Measurements from ENCODE around the gene TMEM132D. TPM values are rescaled to one million over a fixed set of nuclear protein-coding genes. Genes with fewer than 3 reads are reported as not detected.

Gene TMEM132D
- total and polyA plus RNA-seq, 8 donors = 0.19 to 2.8 (median 0.46) TPM

DNA sequence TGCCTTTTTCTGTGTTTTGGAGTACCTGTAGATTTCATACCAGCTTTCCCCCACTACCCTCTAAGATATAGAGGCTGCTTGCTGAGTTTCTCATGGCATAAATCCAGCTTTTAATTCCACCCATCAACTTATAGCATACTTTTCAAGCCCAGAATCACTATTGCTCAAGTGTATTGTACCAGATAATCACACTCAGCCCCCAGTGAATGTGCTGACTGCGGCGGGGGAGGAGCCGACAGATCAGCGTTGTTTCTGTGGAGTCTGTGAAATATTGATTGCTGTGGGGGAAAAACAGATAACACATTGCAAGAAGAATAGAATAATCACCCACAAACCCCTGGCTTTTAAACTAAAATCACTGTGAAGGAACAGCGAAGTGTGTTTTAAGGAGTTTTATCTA lies 296.1 kb downstream of the TMEM132D start:
- WGBS, 2 donors = 18 to 21% methylated on average over 5 of the region's 5 CpGs
- H3K4me1 ChIP-seq = no peaks in the 10 kb centered on the region
- H3K9me3 ChIP-seq = no peaks in the 10 kb centered on the region
- no peak overlapping the region for H3K27ac ChIP-seq
- no peak for FAIRE-seq
- no peak for ATAC-seq
- TF ChIP-seq, protein P1, sequence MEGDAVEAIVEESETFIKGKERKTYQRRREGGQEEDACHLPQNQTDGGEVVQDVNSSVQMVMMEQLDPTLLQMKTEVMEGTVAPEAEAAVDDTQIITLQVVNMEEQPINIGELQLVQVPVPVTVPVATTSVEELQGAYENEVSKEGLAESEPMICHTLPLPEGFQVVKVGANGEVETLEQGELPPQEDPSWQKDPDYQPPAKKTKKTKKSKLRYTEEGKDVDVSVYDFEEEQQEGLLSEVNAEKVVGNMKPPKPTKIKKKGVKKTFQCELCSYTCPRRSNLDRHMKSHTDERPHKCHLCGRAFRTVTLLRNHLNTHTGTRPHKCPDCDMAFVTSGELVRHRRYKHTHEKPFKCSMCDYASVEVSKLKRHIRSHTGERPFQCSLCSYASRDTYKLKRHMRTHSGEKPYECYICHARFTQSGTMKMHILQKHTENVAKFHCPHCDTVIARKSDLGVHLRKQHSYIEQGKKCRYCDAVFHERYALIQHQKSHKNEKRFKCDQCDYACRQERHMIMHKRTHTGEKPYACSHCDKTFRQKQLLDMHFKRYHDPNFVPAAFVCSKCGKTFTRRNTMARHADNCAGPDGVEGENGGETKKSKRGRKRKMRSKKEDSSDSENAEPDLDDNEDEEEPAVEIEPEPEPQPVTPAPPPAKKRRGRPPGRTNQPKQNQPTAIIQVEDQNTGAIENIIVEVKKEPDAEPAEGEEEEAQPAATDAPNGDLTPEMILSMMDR (IDR thresholded peaks at IDR 0.05) = no peak
- H3K4me3 ChIP-seq = no peak overlapping the region
- no peaks in the 10 kb centered on the region for H3K27me3 ChIP-seq
- intact Hi-C loops (cut with DNase I) = no loop called here
- no peaks in the 10 kb centered on the region for H3K36me3 ChIP-seq
- DNase-seq = no peak

DNA sequence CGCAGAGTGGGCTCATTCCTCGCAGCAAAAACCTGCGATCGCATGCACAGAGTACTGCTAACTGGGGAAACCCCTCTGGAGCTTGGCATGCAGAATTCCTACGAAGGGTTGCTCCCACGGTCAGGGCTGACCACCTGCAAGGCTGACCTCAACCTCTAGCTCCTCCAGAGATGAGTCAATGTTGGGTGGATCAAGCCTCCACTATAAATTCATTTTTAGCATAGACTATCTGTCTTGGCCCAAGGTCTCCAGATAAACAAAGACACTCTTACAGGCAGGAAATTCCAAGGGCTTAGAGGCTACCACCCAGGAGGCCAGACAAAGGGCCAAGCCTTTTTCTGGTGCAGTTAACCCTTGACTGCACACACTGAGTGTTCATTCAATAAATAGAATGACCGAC lies 296.5 kb downstream of the TMEM132D start:
- 32 to 37% methylated on average over 7 of the region's 7 CpGs for WGBS, 2 donors
- TF ChIP-seq, protein P1 (IDR thresholded peaks at IDR 0.05) = no peak
- FAIRE-seq (no peak), DNase-seq (no peak), ATAC-seq (no peak)
- H3K9me3 ChIP-seq = no peaks in the 10 kb centered on the region
- intact Hi-C loops (cut with DNase I) = no loop called here
- no peaks in the 10 kb centered on the region for H3K36me3 ChIP-seq
- no peak overlapping the region for H3K27ac ChIP-seq
- H3K4me1 ChIP-seq = no peaks in the 10 kb centered on the region
- no peaks in the 10 kb centered on the region for H3K27me3 ChIP-seq
- no peak overlapping the region for H3K4me3 ChIP-seq

DNA sequence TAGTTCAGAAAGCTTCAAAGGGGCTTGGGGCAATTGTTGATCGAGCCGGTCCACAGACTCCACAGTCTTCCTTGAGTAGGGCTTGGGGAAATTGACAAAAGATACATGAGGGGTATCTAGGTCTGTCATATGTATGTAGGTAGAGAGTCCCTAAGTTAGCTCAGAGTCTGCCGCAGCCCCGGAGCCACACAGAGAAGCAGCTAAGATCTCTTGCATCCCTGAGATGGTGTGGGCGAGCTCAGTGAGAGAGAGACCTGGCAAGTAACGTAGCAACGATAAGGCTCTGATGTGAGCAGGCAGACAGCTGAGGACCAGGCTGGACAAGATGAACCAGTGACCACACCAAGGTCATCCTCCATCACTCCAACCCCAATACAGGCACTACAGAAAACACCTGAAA lies 297.6 kb downstream of the TMEM132D start:
- Histone ChIP-seq H3K4me3 (no peak overlapping the region), H3K9me3 (no peaks in the 10 kb centered on the region), H3K27ac (no peak overlapping the region), H3K4me1 (no peaks in the 10 kb centered on the region), H3K27me3 (no peaks in the 10 kb centered on the region), H3K36me3 (no peaks in the 10 kb centered on the region)
- WGBS, 2 donors = 64 to 84% methylated on average over 7 of the region's 7 CpGs
- TF ChIP-seq, protein P1 (IDR thresholded peaks at IDR 0.05) = no peak
- FAIRE-seq (no peak), ATAC-seq (no peak), DNase-seq (no peak)
- intact Hi-C loops (cut with DNase I) = no loop called here

DNA sequence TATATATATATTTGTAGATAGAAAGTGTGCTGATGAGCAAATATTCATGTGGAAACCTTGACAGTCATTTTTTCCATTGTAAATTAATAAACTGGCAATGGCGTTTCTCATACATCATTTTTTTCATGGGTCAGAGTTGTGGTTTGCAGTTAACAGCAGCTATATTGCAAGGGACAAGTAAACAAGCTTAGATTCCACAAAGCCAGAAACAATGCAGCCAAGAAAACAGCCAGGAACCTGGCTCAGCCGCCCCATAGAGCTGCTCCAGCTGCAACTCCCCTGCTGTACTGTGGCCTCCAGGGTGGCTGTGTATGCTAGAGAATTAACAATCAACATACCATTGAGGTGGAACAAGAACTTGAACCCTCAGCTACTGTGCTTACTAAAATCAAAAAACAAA lies 298.2 kb downstream of the TMEM132D start:
- TF ChIP-seq, protein P1 (IDR thresholded peaks at IDR 0.05) = no peak
- WGBS, 2 donors = 21 to 47% methylated on average over 2 of the region's 2 CpGs

DNA sequence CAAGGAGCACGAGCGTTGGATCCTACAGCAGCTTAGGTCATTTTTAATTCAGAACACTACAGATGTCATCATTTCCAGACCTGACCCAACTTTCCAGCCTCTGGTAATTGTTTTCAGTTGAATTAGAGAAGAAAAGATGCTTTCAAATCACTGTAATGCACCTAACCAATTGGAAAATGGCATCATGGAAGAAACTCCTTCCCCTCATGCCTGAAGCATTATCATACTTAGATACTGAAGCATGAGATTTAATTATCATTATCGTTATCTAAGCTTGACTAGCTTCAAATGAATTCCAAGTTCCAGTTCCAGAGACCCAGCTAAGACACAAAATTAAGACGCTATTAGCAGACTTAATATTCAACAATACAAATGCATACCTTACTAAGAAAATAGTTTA lies 299.3 kb downstream of the TMEM132D start:
- ATAC-seq (no peak), DNase-seq (no peak), FAIRE-seq (no peak)
- intact Hi-C loops (cut with DNase I) = no loop called here
- H3K4me3 ChIP-seq = no peak overlapping the region
- no peaks in the 10 kb centered on the region for H3K4me1 ChIP-seq
- no peak overlapping the region for H3K27ac ChIP-seq
- TF ChIP-seq, protein P1 (IDR thresholded peaks at IDR 0.05) = no peak
- 40 to 53% methylated on average over 4 of the region's 4 CpGs for WGBS, 2 donors
- H3K27me3 ChIP-seq = no peaks in the 10 kb centered on the region
- no peaks in the 10 kb centered on the region for H3K9me3 ChIP-seq
- H3K36me3 ChIP-seq = no peaks in the 10 kb centered on the region

More for the DNA sequence above, 298.2 kb downstream of the TMEM132D start:
- DNase-seq (no peak), FAIRE-seq (no peak), ATAC-seq (no peak)
- no peaks in the 10 kb centered on the region for H3K4me1 ChIP-seq
- H3K9me3 ChIP-seq = no peaks in the 10 kb centered on the region
- H3K4me3 ChIP-seq = no peak overlapping the region
- H3K27me3 ChIP-seq = no peaks in the 10 kb centered on the region
- no peak overlapping the region for H3K27ac ChIP-seq
- intact Hi-C loops (cut with DNase I) = no loop called here
- no peaks in the 10 kb centered on the region for H3K36me3 ChIP-seq
